Endothelial cell of umbilical vein (primary cell): ENCODE results near the gene IL36G.

Experiments used
- EZH2 ChIP-seq: IDR thresholded peaks from 2 replicates; pipeline ENCODE4 v1.6.1; 2012; ENCODE audit warnings: borderline replicate concordance, low read depth, mild to moderate bottlenecking, moderate library complexity, low read length, inconsistent platforms; ENCODE audit not compliant: severe bottlenecking
- GATA2 ChIP-seq: IDR thresholded peaks from 2 replicates; pipeline ENCODE4 v1.7.0; 2011; ENCODE audit warnings: low read depth, mild to moderate bottlenecking, moderate library complexity, mixed read lengths, low read length; ENCODE audit not compliant: insufficient read length, insufficient read depth
- POLR2A ChIP-seq: IDR thresholded peaks from 2 replicates; pipeline ENCODE4 v1.6.1; 2012; ENCODE audit warnings: low read depth, mild to moderate bottlenecking, control low read depth, low read length
- POLR2AphosphoS5 ChIP-seq: IDR thresholded peaks from 2 replicates; pipeline ENCODE4 v1.6.1; 2012; ENCODE audit warnings: low read depth, mild to moderate bottlenecking, control low read depth, low read length, moderate library complexity; ENCODE audit not compliant: insufficient read depth
- TF ChIP-seq, protein P1 (sequence below), 2 donors: IDR thresholded peaks; 1 replicate in 1 of 2; 2 replicates in 1 of 2; pipeline ENCODE4 v1.5.1; 2011; ENCODE audit warnings: low read length in 2 of 2, mild to moderate bottlenecking in 2 of 2, moderate library complexity in 2 of 2, control low read depth in 1 of 2, inconsistent platforms in 1 of 2, low read depth in 1 of 2; ENCODE audit not compliant: insufficient read depth in 1 of 2; ENCODE audit errors: extremely low read depth in 1 of 2

DNA sequence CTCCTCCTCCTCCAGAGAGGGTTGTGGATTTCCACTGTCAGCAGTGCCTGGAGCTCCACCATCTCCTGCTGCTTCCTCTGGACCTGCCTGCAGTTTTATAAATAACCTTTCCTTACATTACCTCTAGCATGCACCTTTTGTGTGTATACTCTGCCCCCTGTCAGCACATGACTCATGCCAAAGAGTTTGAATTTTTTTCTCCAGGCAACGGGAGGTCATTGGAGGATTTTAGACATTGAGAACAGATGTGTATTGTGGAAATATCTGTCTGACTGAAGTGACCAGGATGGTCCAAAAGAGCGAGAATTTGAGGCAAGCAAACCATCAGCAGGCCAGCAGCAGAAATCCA is 35.2 kb upstream of the IL36G start:
- TF ChIP-seq, protein P1, sequence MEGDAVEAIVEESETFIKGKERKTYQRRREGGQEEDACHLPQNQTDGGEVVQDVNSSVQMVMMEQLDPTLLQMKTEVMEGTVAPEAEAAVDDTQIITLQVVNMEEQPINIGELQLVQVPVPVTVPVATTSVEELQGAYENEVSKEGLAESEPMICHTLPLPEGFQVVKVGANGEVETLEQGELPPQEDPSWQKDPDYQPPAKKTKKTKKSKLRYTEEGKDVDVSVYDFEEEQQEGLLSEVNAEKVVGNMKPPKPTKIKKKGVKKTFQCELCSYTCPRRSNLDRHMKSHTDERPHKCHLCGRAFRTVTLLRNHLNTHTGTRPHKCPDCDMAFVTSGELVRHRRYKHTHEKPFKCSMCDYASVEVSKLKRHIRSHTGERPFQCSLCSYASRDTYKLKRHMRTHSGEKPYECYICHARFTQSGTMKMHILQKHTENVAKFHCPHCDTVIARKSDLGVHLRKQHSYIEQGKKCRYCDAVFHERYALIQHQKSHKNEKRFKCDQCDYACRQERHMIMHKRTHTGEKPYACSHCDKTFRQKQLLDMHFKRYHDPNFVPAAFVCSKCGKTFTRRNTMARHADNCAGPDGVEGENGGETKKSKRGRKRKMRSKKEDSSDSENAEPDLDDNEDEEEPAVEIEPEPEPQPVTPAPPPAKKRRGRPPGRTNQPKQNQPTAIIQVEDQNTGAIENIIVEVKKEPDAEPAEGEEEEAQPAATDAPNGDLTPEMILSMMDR (IDR thresholded peaks at IDR 0.05; ENCODE audit: extremely low read depth in 1 of 2, insufficient read depth in 1 of 2, low read depth in 1 of 2, low read length in 2 of 2): no peak
- TF ChIP-seq EZH2: no peak
- TF ChIP-seq POLR2AphosphoS5: no peak
- no peak for TF ChIP-seq GATA2
- TF ChIP-seq POLR2A: no peak
